Uterus (tissue), 2 donors: ENCODE data around the gene KCNH1.
"Not testable (repeated sequence)": the region's sequence is repeated elsewhere in the genome, so short reads cannot be mapped to it uniquely, and the experiment has no call there.

ENCODE experiments used
- CTCF ChIP-seq, 4 experiments: fragments of 200-600 bp in 2 of 4; fragments of 450-650 bp in 2 of 4; sonication (generic) in 2 of 4; IDR thresholded peaks; one replicate each; pipeline ENCODE4 v1.5.1; 2016 to 2019; ENCODE audit warnings: antibody characterized with exemption in 4 of 4, mild to moderate bottlenecking in 2 of 4, moderate library complexity in 1 of 4
- POLR2A ChIP-seq, 2 donors: fragments of 450-650 bp; IDR thresholded peaks; one replicate each; pipeline ENCODE4 v1.6.1; 2016; ENCODE audit warnings: antibody characterized with exemption in 2 of 2, mild to moderate bottlenecking in 1 of 2, moderate library complexity in 1 of 2

- TF ChIP-seq CTCF, POLR2A (IDR thresholded peaks at IDR 0.05): not testable (repeated sequence)
These were observed 183.9 kb downstream of the KCNH1 start for GRCh38 chr1:210949940-210950546.
